Measurements from ENCODE around the gene OTUD7B. TPM values are rescaled to one million over a fixed set of nuclear protein-coding genes. Genes with fewer than 3 reads are reported as not detected.

The OTUD7B gene
- total and polyA plus RNA-seq, 2 of the 8 experiments (the other 6 are each of a cell fraction or from before 2014, with no cell fraction given) = 4.2 to 21.5 TPM

- ChIA-PET CTCF (ENCODE audit: partially characterized antibody) (interaction anchor here (0.9 to 2.4 kb wide), 3 partner anchors 21 to 171 kb away, joined by 3 to 8 read pairs (median 3); no protein-coding TSS in a partner anchor), POLR2A (ENCODE audit: partially characterized antibody) (interaction anchor here (1.1 to 1.8 kb wide), 3 partner anchors 11 to 13 kb away, joined by 3 to 14 read pairs (median 5); partner anchors contain the start of gene OTUD7B)
- 83 to 100% methylated on average over 1 to 6 of the region's 6 CpGs for WGBS, 2 experiments (ENCODE audit: extremely low coverage in 1 of 2, insufficient coverage in 1 of 2, insufficient read length in 1 of 2, insufficient replicate concordance in 2 of 2, low coverage in 1 of 2, low lambda C conversion rate in 2 of 2, missing lambda C conversion rate in 1 of 2)
- H2BK120ac ChIP-seq (replicated peaks; ENCODE audit: low read depth, low read length) = no peak overlapping the region
- no peaks in the 10 kb centered on the region for H3K23me2 ChIP-seq (ENCODE audit: low read depth, low read length)
- peaks cover 0 to 2% (median 0%) of the 10 kb centered on the region in 4 experiments; a peak in 3 of 8 replicates for H3K36me3 ChIP-seq (ENCODE audit: control insufficient read depth in 2 of 4, insufficient read depth in 4 of 4, low read length in 3 of 4)
- FAIRE-seq (no peak), DNase-seq (ENCODE audit: low read depth in 1 of 2, low spot score in 2 of 2) (no peak)
- peaks cover 0 to 59% of the 10 kb centered on the region in 2 experiments; a peak in 2 of 4 replicates for H3K79me2 ChIP-seq (ENCODE audit: control insufficient read depth in 1 of 2, insufficient read depth in 2 of 2, low read length in 2 of 2)
- no peak overlapping the region for H3K18ac ChIP-seq (ENCODE audit: extremely low read depth, low read length)
- peaks cover 0 to 5% of the 10 kb centered on the region in 2 experiments for H4K20me1 ChIP-seq (replicated peaks in 1 of 2; ENCODE audit: control insufficient read depth in 1 of 2, insufficient read depth in 2 of 2, low read length in 2 of 2)
- H3K79me1 ChIP-seq (ENCODE audit: low read depth, low read length) = peaks cover 4% of the 10 kb centered on the region; the same call in 1 of the 2 replicates
- no peak overlapping the region for H2BK15ac ChIP-seq (ENCODE audit: low read length)
- H3K9ac ChIP-seq (replicated peaks in 1 of 4; ENCODE audit: extremely low read depth in 1 of 4, low read depth in 3 of 4, low read length in 3 of 4) = no peak overlapping the region
- H3K27me3 ChIP-seq (replicated peaks in 1 of 4; ENCODE audit: control insufficient read depth in 3 of 4, extremely low read depth in 1 of 4, insufficient read depth in 3 of 4, low read length in 3 of 4) = no peaks in the 10 kb centered on the region
- no peak overlapping the region for H2BK5ac ChIP-seq (ENCODE audit: low read depth, low read length)
- H3K4me3 ChIP-seq (ENCODE audit: extremely low read depth in 1 of 4, insufficient read depth in 2 of 4, low read depth in 3 of 4, low read length in 4 of 4) = no peak overlapping the region
- peaks cover 0 to 10% (median 5%) of the 10 kb centered on the region in 4 experiments; a peak in 4 of 7 replicates for H3K4me1 ChIP-seq (replicated peaks in 1 of 4; ENCODE audit: control insufficient read depth in 3 of 4, insufficient read depth in 4 of 4, low read length in 3 of 4)
- no peak overlapping the region for H3K4me2 ChIP-seq (ENCODE audit: insufficient read depth in 1 of 2, low read depth in 2 of 2, low read length in 2 of 2)
- no peak overlapping the region for H3K23ac ChIP-seq (ENCODE audit: insufficient read length)
- no peak overlapping the region for H2AFZ ChIP-seq (ENCODE audit: low read length)
- no peak overlapping the region for H3K27ac ChIP-seq (ENCODE audit: low read depth, low read length)
- no peak overlapping the region for H4K8ac ChIP-seq (ENCODE audit: extremely low read depth, insufficient read depth, low read length)
- no peak overlapping the region for H2BK12ac ChIP-seq (ENCODE audit: low read depth, low read length)
- H3K4ac ChIP-seq (replicated peaks; ENCODE audit: insufficient read length, low read depth, low read length) = no peak overlapping the region
- H4K5ac ChIP-seq (ENCODE audit: insufficient read length, low read depth, low read length) = no peak overlapping the region
- TF ChIP-seq BRCA1 (IDR thresholded peaks at IDR 0.05; ENCODE audit: low read depth, low read length) (no peak), CBX5 (IDR thresholded peaks at IDR 0.05; ENCODE audit: low read depth, low read length) (no peak), SP1 (IDR thresholded peaks at IDR 0.05; ENCODE audit: low read depth, low read length) (no peak), TAF1 (IDR thresholded peaks at IDR 0.05; ENCODE audit: low read depth, low read length) (no peak)
- no peak overlapping the region for H4K91ac ChIP-seq (replicated peaks; ENCODE audit: insufficient read length, low read length)
- H3K56ac ChIP-seq (replicated peaks; ENCODE audit: insufficient read length, low read depth, low read length) = no peak overlapping the region
- H2BK20ac ChIP-seq (ENCODE audit: low read length) = no peak overlapping the region
- H3K14ac ChIP-seq (ENCODE audit: insufficient read length) = no peak overlapping the region
- no peak overlapping the region for H2AK5ac ChIP-seq (ENCODE audit: low read depth, low read length)
- H3K9me3 ChIP-seq (ENCODE audit: insufficient read depth in 2 of 2, low read depth in 1 of 2, low read length in 1 of 2) = no peaks in the 10 kb centered on the region
These were observed 12.8 kb downstream of the OTUD7B start for GRCh38 chr1:149997585-149998262.

All from H1 (cell line).